ENCODE data around the gene HSPA5.
"Not testable (repeated sequence)": the region's sequence is repeated elsewhere in the genome, so short reads cannot be mapped to it uniquely, and the experiment has no call there.

The HSPA5 gene

DNA sequence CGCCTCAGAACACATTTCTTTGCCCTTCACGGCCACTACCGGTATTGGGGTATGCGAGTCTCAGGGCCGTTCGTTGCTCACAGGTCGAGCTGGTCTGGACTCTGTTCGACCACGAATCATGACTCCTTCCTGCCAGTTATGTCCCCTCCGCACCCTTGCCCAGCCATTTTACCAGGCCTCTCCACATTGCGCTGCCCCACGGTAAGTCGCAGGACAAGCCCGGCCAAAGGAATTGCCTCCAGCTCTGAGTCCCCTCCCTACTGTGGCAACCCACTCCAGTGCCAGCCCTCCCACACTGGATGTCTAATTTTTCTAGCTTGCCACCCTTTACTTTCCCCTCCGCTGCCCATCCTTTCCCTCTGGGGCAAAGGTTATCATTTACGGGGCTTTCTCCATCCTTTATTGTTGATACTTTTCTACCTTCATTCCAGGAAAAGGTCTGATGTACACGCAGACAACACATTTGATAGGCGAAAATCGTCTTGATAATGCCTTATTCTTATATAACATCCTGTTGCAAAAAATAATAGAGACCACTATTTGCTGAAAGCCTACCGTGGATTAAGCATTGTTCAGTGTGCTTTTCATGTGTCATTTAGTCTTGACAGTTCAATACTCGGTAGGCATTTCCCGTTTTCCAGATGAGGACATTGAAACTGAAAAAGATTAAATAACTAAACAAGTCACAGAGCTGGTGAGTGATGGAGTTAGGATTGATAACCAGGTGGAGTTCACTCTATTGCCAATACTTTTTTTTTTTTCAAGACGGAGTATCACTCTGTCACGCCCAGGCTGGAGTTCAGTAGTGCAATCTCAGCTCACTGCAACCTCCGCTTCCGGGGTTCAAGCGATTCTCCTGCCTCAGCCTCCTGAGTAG, 958 bp upstream of the HSPA5 start:
- peak; percentile 36 for DNase-seq

- peak; percentile 27 for DNase-seq
Observed at GRCh38 chr9:125240649-125240999, 519 bp downstream of the HSPA5 start.

- DNase-seq, result no peak
Observed at GRCh38 chr9:125239631-125240597, 1.2 kb downstream of the HSPA5 start.

DNA sequence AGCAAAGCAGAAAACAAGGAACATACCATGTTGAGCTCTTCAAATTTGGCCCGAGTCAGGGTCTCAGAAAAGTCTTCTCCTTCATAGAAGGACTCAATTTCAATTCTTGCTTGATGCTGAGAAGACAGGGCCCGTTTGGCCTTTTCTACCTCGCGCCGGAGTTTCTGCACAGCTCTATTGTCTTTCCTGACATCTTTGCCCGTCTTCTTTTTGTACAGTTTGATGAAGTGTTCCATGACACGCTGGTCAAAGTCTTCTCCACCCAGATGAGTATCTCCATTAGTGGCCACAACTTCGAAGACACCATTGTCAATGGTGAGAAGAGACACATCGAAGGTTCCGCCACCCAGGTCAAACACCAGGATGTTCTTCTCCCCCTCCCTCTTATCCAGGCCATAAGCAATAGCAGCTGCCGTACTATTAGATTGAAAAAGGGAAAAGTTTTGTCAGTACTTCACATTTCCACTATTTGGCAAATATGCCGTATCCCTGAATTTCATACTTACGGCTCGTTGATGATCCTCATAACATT, 2.2 kb downstream of the HSPA5 start:
- no peak for DNase-seq

DNA sequence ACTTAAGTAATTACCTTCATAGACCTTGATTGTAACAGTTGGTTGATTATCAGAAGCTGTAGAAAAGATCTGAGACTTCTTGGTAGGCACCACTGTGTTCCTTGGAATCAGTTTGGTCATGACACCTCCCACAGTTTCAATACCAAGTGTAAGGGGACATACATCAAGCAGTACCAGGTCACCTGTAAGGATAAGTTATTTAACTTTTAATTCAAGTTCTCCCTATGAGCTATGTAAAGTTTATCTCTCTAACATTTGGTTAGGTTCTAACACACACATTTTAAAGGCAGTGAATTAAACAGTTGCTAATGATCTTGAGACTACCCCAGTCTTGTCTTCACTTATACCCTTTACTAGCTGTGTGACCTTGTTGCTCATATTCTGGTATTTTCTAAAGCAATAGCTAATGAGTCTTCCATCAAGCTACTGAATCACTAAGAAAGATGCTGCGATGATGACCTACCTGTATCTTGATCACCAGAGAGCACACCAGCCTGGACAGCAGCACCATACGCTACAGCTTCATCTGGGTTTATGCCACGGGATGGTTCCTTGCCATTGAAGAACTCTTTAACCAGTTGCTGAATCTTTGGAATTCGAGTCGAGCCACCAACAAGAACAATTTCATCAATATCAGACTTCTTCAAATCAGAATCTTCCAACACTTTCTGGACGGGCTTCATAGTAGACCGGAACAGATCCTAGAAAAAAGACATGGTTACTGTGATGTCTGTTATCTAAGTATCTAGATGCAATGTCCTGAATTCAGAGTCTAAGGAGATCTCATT, 2.8 kb downstream of the HSPA5 start:
- no peak for DNase-seq

GRCh38 chr9:125236520-125237159, 4.5 kb downstream of the HSPA5 start:
- not testable (repeated sequence) for DNase-seq

- no peak for DNase-seq
Observed at GRCh38 chr9:125235804-125236519, 5.2 kb downstream of the HSPA5 start.

- DNase-seq, result not testable (repeated sequence)
Observed at GRCh38 chr9:125234099-125234498, 7.0 kb downstream of the HSPA5 start.

- DNase-seq, result no peak
Observed at GRCh38 chr9:125233678-125234077, 7.5 kb downstream of the HSPA5 start.

GRCh38 chr9:125227761-125228160, 13.4 kb downstream of the HSPA5 start:
- no peak for DNase-seq

GRCh38 chr9:125224858-125225257, 16.3 kb downstream of the HSPA5 start:
- not testable (repeated sequence) for DNase-seq

DNA sequence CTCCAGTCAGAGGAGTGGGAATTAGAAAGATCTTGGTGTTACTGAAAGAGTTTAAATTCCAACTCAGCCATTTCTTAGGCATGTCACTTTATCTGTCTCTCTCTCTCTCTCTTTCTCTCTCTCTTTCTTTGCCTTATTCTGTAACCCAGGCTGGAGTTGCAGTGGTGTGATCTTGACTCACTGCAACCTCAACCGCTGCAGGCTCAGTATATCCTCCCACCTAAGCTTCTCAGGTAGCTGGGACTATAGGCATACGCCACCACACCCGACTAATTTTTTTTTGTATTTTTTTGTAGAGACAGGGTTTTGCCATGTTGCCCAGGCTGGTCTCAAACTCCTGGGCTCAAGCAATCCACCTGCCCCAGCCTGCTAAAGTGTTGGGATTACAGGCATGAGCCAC, 22.5 kb downstream of the HSPA5 start:
- DNase-seq, result no peak

DNA sequence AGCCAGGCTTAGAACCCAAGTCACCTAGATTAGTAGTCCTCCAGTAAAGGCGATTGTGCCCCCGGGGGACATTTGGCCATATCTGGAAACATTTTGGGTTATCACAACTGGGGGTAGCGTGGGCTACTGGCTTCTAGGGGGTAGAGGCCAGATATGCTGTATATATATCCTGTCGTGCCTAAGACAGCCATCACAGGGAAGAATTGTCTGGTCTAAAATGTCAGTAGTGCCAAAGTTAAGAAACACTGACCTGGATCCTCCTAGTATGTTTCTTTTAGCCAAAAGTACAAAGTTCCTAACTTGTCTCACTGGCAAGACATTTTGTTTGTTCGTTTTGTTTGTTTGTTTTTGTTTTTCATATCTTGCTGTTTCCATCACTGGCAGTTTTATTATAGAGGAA, 27.0 kb downstream of the HSPA5 start:
- no peak for DNase-seq

DNA sequence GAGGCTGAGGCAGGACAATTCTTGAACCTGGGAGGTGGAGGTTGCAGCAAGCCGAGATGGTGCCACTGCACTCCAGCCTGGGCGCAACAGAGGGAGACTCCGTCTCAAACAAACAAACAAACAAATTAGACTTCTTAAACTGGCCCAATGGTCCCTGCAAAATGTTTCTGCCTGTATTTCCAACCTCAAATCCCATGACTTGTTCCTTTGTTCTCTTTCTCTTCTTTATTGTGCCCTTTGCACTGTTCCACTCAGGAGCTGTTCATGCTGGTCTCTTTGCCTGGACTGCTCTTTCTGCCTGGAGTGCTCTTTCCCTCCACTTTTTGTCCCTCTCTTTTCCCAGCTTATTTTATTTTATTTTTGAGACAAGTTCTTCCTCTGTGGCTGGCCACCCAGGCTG, 36.7 kb downstream of the HSPA5 start:
- DNase-seq, result no peak

- no peak for DNase-seq
Observed at GRCh38 chr9:125202846-125203618, 38.1 kb downstream of the HSPA5 start.

GRCh38 chr9:125200216-125201047, 40.7 kb downstream of the HSPA5 start, which contains the start of gene RABEPK:
TSS of gene RABEPK (plus strand) at chr9:125200542. CDS start at chr9:125203014, 2,472 bp downstream.
- peak; percentile 86 for DNase-seq

DNA sequence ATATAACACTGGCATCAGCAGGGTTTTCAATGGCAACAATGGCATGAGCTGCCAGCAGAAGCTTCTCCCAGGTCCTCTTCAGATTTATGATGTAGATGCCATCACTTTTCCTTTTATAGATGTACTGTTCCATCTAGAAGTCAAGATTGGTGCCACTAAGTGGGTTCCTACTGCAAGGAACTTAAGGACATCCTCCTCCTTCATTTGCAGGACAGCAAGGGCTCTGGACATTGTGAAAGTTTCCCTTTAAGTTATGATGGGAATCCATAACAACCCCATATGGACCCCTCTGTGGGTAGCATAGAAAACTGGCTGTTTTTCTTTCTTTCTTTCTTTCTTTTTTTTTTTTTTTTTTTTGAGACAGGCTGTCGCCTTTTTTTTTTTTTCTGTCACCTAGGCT, 45.6 kb downstream of the HSPA5 start:
- not testable (repeated sequence) for DNase-seq

- DNase-seq, result not testable (repeated sequence)
Observed at GRCh38 chr9:125194466-125194865, 46.7 kb downstream of the HSPA5 start.

DNA sequence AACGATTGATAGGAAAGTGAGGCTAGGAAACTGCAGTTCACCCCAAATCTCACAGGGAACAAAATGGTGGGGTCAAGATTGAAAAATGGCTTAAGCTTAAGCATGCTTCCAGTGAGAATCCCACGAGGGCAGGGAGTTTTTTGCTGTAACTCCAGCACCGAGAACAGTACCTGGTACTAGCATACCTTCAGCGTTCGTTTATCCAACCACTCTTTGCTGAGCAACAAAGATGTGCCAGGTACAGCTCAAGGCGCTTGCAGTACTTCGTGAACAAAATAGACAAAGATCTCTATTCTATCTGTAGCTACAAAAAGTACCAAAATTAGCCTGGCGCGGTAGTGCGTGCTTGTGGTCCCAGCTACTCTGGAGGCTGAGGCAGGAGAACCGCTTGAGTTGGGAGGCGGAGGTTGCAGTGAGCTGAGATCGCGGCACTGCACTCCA, 50.8 kb downstream of the HSPA5 start:
- no peak for DNase-seq

Data from activated CD4-positive, alpha-beta T cell treated with anti-CD3 and anti-CD28 coated beads, Interleukin-2, amount 50 U/mL, for 1 hour (primary cell).